BLaER1 treated with 17β-estradiol and CSF1 and Interleukin-3, amounts not matched to agents 10 nM and 100 nM (cell line): ENCODE measurements around the gene ZFP36L2.
"Not testable (repeated sequence)": the region's sequence is repeated elsewhere in the genome, so short reads cannot be mapped to it uniquely, and the experiment has no call there.

Experiments
- H3K27ac ChIP-seq, 11 experiments: shearing (Covaris generic); formaldehyde crosslinking; 2 replicates each; pipeline ENCODE4 v1.8.1; 2022
- H3K27me3 ChIP-seq, 11 experiments: shearing (Covaris generic); formaldehyde crosslinking; 2 replicates each; pipeline ENCODE4 v1.8.1; 2022
- H3K36me3 ChIP-seq, 11 experiments: shearing (Covaris generic); formaldehyde crosslinking; 2 replicates each; pipeline ENCODE4 v1.8.1; 2022
- H3K4me1 ChIP-seq, 10 experiments: shearing (Covaris generic); formaldehyde crosslinking; 2 replicates each; pipeline ENCODE4 v1.8.1; 2022
- H3K4me2 ChIP-seq, 11 experiments: shearing (Covaris generic); formaldehyde crosslinking; 2 replicates each; pipeline ENCODE4 v1.8.1; 2022
- H3K4me3 ChIP-seq, 10 experiments: shearing (Covaris generic); formaldehyde crosslinking; 2 replicates each; pipeline ENCODE4 v1.8.1; 2022
- H3K9ac ChIP-seq, 11 experiments: shearing (Covaris generic); formaldehyde crosslinking; 2 replicates each; pipeline ENCODE4 v1.8.1; 2022
- H3K9me3 ChIP-seq, 11 experiments: shearing (Covaris generic); formaldehyde crosslinking; replicated peaks in 1 of 11; 2 replicates each; pipeline ENCODE4 v1.8.1; 2022
- H4K20me1 ChIP-seq, 11 experiments: shearing (Covaris generic); formaldehyde crosslinking; 2 replicates each; pipeline ENCODE4 v1.8.1; 2022
- Cebpa-rat ChIP-seq, 11 experiments: shearing (Covaris generic); IDR thresholded peaks; 2 replicates each; pipeline ENCODE4 v1.8.1; 2022

Gene ZFP36L2

DNA sequence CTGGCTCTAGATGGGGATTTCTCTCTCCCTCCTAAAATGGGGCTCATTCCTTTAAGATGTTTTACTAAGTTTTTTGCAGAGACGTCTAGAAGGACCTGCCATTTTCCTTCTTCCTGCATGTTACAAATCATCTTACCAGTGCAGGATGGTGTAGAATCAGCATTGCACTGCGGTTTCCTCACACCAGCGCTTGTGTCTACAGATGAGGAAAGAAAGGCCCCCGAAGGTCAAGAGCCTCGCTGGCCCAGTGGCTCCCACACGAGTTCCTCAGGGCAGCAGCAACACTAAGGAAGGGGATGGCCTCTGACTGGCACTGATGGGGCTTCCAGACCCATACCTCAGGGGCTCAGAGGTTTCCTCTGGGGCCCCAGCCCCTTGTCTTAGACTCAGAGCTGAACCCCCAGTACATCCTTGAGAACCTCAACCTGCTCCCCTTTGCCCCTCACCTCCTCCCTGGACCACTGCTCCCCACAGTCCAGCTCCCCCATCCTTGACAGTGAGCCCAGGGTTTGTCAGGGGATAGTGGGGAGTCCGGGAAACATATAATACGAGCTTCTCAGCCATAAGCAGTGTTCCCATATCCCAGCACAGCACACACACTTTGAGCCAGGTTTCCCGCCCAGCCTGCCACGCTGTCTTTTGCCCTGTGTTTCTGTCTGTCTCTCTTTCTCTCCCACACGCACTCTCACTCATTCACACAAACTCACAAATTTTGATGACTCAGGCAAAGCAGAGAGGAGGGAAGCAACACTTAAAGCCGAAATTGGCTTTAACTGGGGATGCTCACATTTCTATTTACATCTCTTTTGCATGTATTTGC lies 29.4 kb downstream of the ZFP36L2 start:
- peaks cover 92 to 100% (median 100%) of the 10 kb centered on the region in 10 experiments for H3K4me1 ChIP-seq

DNA sequence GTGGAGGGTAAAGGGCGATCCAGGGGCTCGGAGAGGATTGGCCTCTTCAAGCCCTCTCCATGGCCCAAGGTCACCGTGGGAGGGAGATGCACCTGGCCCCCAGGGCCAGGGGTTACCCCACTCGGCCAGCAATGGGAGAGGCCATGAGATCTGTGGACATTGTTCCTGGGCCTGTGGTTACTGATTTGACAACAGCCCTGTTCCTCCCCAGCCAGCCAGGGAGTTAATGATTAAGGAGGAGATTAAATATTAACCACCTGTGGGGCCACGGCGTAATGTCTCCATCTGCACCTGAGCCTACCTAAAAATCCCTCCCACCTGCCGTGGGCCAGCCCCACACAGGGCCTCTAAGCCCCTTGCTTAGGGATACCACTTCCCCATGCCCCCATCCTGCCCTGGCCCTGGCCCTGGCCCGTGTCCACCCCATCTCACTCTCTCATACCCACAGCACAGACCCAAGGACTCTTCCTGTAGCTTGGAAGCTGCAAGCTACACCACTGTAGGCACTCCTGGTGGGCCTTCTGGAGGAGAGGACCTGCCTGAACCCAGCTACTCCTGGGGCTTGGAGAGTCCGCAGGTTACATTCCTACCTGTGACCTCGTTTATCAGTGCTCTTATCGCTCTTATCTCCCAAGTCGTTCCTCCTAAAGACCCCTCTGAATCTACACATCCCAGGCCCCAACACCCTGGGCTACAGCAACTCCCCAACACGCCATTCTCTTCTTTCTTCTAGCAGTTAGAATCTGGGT lies 32.1 kb downstream of the ZFP36L2 start:
- Histone ChIP-seq H3K9ac (peak overlapping the region in 9 of 11 experiments; percentile 20 to 81 (median 73); a peak in 17 of 22 replicates), H3K4me2 (peak overlapping the region; percentile 58 to 95 (median 85)), H3K4me3 (peak overlapping the region in 6 of 10 experiments; percentile 10 to 63 (median 32); a peak in 11 of 20 replicates), H3K36me3 (peaks cover 0 to 27% (median 0%) of the 10 kb centered on the region in 11 experiments; a peak in 3 of 22 replicates), H3K27me3 (no peaks in the 10 kb centered on the region), H4K20me1 (peaks cover 0 to 58% (median 0%) of the 10 kb centered on the region in 11 experiments; a peak in 3 of 22 replicates), H3K9me3 (no peaks in the 10 kb centered on the region), H3K27ac (peak overlapping the region in 9 of 11 experiments; percentile 49 to 90 (median 84); a peak in 18 of 22 replicates), H3K4me1 (peaks cover 79 to 100% (median 96%) of the 10 kb centered on the region in 10 experiments)
- no peak for TF ChIP-seq Cebpa-rat (IDR thresholded peaks at IDR 0.05)

More for the DNA sequence above, 29.4 kb downstream of the ZFP36L2 start:
- H3K36me3 ChIP-seq = peaks cover 0 to 12% (median 0%) of the 10 kb centered on the region in 11 experiments; a peak in 3 of 22 replicates
- no peaks in the 10 kb centered on the region for H3K9me3 ChIP-seq
- H4K20me1 ChIP-seq = peaks cover 0 to 34% (median 0%) of the 10 kb centered on the region in 11 experiments; a peak in 3 of 22 replicates
- peak overlapping the region in 9 of 11 experiments; percentile 57 to 90 (median 84); a peak in 18 of 22 replicates for H3K27ac ChIP-seq
- H3K4me3 ChIP-seq = peak overlapping the region in 7 of 10 experiments; percentile 29 to 63 (median 36); a peak in 10 of 20 replicates
- H3K27me3 ChIP-seq = no peaks in the 10 kb centered on the region
- peak overlapping the region in 9 of 11 experiments; percentile 34 to 81 (median 75); a peak in 18 of 22 replicates for H3K9ac ChIP-seq
- no peak; a peak in 1 of 22 replicates for TF ChIP-seq Cebpa-rat (IDR thresholded peaks at IDR 0.05)
- peak overlapping the region; percentile 72 to 95 (median 85) for H3K4me2 ChIP-seq

DNA sequence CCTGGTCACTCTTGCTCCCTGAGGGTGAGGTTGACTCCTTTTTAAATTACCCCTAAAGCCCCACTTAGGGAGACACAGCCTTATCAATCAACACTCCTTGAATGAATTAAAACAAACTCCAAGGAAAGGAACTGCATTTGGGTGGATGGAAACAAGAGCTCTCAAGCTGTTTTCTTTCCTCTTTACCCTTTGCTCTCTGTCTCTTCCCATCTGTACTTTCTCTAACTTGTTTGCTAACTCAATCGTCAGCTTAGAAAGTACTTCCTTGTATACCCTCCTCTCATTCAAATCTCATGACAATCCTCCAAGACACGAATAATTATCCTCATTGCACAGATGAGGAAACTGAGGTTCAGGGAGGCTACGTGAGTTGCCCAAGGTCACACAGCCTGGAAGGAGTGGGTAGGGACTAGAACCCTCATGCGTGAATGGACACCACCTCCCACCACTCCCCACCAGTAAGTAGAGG lies 32.7 kb downstream of the ZFP36L2 start:
- TF ChIP-seq Cebpa-rat (IDR thresholded peaks at IDR 0.05) = no peak
- H3K4me2 ChIP-seq = peak overlapping the region; percentile 58 to 95 (median 85)
- H3K9ac ChIP-seq = peak overlapping the region in 9 of 11 experiments; percentile 16 to 81 (median 73); a peak in 17 of 22 replicates

DNA sequence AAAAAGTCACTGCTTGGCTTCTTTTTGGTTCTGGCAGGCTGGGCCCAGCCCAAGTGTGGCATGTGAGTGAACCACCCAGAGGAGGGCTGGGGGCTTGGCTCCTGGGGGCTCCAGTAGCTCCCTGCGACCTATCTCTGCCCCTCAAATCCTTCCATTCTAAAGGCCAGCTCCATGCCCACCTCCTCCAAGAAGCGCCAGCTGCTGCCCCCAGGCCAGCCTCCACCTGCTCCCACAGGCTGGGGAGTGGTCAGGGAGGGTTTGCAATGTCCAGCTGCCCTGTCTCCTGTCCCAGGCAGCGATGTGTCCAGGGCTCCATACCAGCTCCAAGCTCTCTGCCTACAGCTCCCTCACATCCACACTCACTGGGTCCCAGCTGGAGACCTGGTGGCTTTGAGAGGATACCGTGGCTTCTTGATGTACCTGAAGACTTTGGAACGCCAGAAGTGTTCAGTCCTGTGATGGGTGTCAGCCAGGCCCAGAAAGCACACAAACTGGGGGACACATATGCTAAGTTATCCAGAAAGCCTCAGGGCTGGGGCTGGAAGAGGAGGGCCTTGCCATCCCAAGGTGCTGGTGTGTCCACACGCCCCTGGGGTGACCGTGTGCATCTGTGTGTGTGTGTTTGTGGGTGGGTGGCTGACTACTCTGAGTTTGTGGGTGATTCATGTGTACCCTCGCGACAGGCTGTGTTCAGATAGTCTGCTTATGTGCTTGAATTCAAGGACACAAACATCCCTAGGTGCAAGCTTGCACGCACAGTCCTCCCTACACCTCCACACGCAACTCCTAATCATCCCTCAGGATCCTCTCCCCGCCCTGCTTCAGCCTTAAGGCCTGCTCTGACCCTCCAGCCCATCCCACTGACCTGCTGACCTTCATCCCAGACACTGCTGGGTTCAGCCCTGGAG lies 33.4 kb downstream of the ZFP36L2 start:
- Histone ChIP-seq H3K27me3 (no peaks in the 10 kb centered on the region), H4K20me1 (peaks cover 0 to 71% (median 0%) of the 10 kb centered on the region in 11 experiments; a peak in 3 of 22 replicates), H3K4me2 (peak overlapping the region; percentile 58 to 95 (median 85)), H3K36me3 (peaks cover 0 to 27% (median 0%) of the 10 kb centered on the region in 11 experiments; a peak in 3 of 22 replicates), H3K4me3 (peak overlapping the region in 2 of 10 experiments; percentile 58 to 63; a peak in 2 of 20 replicates), H3K9ac (peak overlapping the region in 9 of 11 experiments; percentile 16 to 81 (median 73); a peak in 17 of 22 replicates), H3K4me1 (peaks cover 79 to 100% (median 96%) of the 10 kb centered on the region in 10 experiments), H3K27ac (peak overlapping the region in 9 of 11 experiments; percentile 49 to 90 (median 84); a peak in 18 of 22 replicates), H3K9me3 (no peaks in the 10 kb centered on the region)
- TF ChIP-seq Cebpa-rat (IDR thresholded peaks at IDR 0.05) = no peak

More for the DNA sequence above, 32.7 kb downstream of the ZFP36L2 start:
- H3K27ac ChIP-seq = peak overlapping the region in 9 of 11 experiments; percentile 49 to 90 (median 84); a peak in 18 of 22 replicates
- H4K20me1 ChIP-seq = peaks cover 0 to 64% (median 0%) of the 10 kb centered on the region in 11 experiments; a peak in 3 of 22 replicates
- H3K36me3 ChIP-seq = peaks cover 0 to 27% (median 0%) of the 10 kb centered on the region in 11 experiments; a peak in 3 of 22 replicates
- H3K9me3 ChIP-seq = no peaks in the 10 kb centered on the region
- peak overlapping the region in 3 of 10 experiments; percentile 47 to 63 (median 58); a peak in 5 of 20 replicates for H3K4me3 ChIP-seq
- peaks cover 79 to 100% (median 96%) of the 10 kb centered on the region in 10 experiments for H3K4me1 ChIP-seq
- no peaks in the 10 kb centered on the region for H3K27me3 ChIP-seq

DNA sequence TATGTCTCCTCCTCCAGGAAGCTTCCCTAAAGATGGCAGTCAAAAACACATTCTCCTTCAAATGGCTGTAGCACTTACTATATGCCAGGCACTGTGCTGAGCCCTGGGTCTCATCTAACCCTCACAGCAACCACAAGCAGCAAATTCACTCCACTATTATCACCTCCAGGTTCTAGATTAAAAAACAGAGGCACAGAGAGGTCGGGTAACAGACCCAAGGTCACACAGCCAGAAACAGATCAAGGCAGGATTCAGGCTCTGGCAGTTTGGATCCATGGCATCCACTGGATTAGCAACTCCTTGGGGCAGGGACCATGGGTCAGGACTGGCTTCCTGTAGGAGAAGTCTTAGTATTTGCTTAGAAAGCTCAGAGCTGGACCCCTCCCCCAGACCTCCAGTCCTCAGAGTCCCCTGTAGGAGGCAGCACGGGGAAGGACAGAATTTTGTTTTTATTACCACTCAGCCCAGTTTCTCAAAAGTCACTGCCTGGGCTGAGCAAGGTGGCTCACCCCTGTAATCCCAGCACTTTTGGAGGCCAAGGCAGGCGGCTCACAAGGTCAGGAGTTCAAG lies 34.4 kb downstream of the ZFP36L2 start:
- H3K27ac ChIP-seq = peak overlapping the region in 9 of 11 experiments; percentile 42 to 90 (median 63); a peak in 16 of 22 replicates
- no peak for TF ChIP-seq Cebpa-rat (IDR thresholded peaks at IDR 0.05)

DNA sequence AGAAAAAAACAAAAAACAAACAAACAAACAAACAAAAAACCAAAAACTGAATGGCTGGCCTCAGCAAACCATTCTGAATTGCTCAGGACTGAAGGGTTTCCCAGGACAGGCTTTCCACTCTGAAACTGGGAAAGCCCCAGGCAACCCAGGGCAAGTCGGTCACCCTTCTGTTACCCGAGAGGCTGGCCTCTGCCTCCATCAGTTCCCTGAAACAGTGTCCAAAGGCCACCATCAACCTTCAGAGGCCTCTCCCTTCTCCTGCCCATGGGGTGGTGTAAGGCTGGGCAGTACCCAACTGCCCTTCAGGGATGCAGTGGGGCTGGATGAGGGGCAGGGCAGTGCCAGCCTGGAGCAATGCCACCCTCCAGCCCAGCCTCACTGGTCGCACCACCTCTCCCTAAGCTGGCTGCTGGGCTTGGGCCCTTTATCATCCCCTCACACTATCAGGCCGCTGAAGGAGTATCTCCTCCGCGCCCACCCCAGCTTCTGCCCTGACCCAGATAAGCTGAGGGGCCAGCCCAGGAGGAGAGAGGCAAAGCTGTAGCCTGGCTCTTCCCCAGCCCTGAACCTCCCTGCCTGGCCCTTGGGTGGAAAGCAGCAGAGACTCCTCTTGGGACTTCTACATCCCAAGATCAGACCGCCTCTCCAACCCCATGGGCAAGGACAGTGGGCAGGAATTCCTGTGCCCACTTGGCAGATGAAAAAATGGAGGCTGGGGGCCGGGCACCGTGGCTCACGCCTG lies 35.9 kb downstream of the ZFP36L2 start:
- peaks cover 80 to 100% (median 97%) of the 10 kb centered on the region in 10 experiments for H3K4me1 ChIP-seq
- peaks cover 0 to 96% (median 0%) of the 10 kb centered on the region in 11 experiments; a peak in 3 of 22 replicates for H4K20me1 ChIP-seq
- H3K36me3 ChIP-seq = peaks cover 0 to 36% (median 0%) of the 10 kb centered on the region in 11 experiments; a peak in 5 of 22 replicates
- no peaks in the 10 kb centered on the region; a peak in 2 of 22 replicates for H3K9me3 ChIP-seq
- peak overlapping the region in 9 of 11 experiments; percentile 27 to 64 (median 44); a peak in 14 of 22 replicates for H3K27ac ChIP-seq
- H3K27me3 ChIP-seq = no peaks in the 10 kb centered on the region
- no peak for TF ChIP-seq Cebpa-rat (IDR thresholded peaks at IDR 0.05)
- H3K4me3 ChIP-seq = no peak overlapping the region
- peak overlapping the region in 10 of 11 experiments; percentile 12 to 95 (median 49); a peak in 17 of 22 replicates for H3K4me2 ChIP-seq
- peak overlapping the region in 9 of 11 experiments; percentile 26 to 61 (median 35); a peak in 13 of 22 replicates for H3K9ac ChIP-seq

More for the DNA sequence above, 34.4 kb downstream of the ZFP36L2 start:
- Histone ChIP-seq H3K36me3 (peaks cover 0 to 27% (median 0%) of the 10 kb centered on the region in 11 experiments; a peak in 3 of 22 replicates), H3K4me2 (peak overlapping the region; percentile 42 to 95 (median 85); a peak in 21 of 22 replicates), H3K4me3 (peak overlapping the region in 2 of 10 experiments; percentile 1 to 58; a peak in 2 of 20 replicates), H3K9me3 (no peaks in the 10 kb centered on the region), H3K4me1 (peaks cover 79 to 100% (median 96%) of the 10 kb centered on the region in 10 experiments), H3K27me3 (no peaks in the 10 kb centered on the region), H3K9ac (peak overlapping the region in 8 of 11 experiments; percentile 36 to 81 (median 59); a peak in 11 of 22 replicates), H4K20me1 (peaks cover 0 to 81% (median 0%) of the 10 kb centered on the region in 11 experiments; a peak in 3 of 22 replicates)

DNA sequence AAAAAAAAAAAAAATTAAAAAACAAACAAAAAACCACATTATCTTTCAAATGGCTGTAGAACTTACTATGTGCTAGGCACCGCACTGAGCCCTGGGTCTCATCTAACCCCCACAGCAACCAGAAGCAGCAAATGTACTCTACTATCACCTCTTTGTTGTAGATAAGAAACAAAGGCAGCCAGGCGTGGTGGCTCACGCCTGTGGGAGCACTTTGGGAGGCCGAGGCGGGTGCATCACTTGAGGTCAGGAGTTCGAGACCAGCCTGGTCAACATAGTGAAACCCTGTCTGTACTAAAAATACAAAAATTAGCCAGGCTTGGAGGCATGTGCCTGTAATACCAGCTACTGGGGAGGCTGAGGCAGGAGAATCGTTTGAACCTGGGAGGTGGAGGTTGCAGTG lies 36.5 kb downstream of the ZFP36L2 start:
- not testable (repeated sequence) for H3K4me3 ChIP-seq, H3K27me3 ChIP-seq, H3K9me3 ChIP-seq
- Histone ChIP-seq H3K9ac (peak overlapping the region in 5 of 11 experiments; percentile 26 to 61 (median 50); a peak in 4 of 22 replicates), H3K4me2 (peak overlapping the region in 8 of 11 experiments; percentile 39 to 95 (median 57); a peak in 12 of 22 replicates), H3K4me1 (peaks cover 81 to 100% (median 97%) of the 10 kb centered on the region in 10 experiments), H3K36me3 (peaks cover 0 to 42% (median 0%) of the 10 kb centered on the region in 11 experiments; a peak in 6 of 22 replicates), H3K27ac (peak overlapping the region in 5 of 11 experiments; percentile 40 to 64 (median 52); a peak in 8 of 22 replicates), H4K20me1 (peaks cover 0 to 98% (median 0%) of the 10 kb centered on the region in 11 experiments; a peak in 3 of 22 replicates)
